GM12891 (cell line): ENCODE data around the gene RTL10.

ENCODE experiments used
- POLR2A ChIP-seq: IDR thresholded peaks from 2 replicates; pipeline ENCODE4 v1.6.1; 2011; ENCODE audit warnings: low read depth, low read length, control low read depth
- SPI1 ChIP-seq: IDR thresholded peaks from 2 replicates; pipeline ENCODE4 v1.6.1; 2011; ENCODE audit warnings: low read depth, low read length, control low read depth

DNA sequence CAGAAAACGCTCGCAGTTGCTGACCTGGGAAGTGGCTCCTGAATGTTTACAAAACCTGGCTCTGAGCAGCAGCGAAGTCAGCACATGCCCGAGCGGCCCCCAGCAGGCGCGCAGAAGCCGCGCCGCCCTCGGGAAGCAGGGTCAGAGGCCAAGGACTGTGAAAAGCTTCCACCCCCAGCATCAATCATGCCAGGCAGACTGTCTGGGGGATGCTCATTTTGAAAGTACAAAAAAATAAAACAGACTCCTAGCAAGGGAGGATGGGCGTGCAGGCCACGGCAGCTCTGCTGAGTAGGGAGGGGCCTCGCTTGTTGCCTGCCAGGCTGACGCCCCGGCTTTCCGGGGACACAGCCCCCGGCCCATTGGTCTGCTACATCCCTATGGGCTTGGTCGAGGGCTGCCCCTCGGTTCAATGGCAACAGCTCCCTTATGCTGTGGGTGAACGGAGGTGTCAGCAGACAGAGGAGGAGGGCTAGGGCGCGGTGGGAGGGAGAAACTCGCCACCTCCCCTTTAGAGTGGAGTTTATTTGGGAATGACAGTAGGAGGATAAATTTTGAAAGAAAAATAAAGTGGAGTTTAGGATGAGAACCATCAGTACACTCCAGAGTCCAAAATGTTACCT lies 37.7 kb upstream of the RTL10 start:
- TF ChIP-seq POLR2A = no peak
- TF ChIP-seq SPI1 = no peak
